CD4-positive, alpha-beta T cell (primary cell): ENCODE measurements around the gene KIF15. TPM values are rescaled to one million over a fixed set of nuclear protein-coding genes. Genes with fewer than 3 reads are reported as not detected.

ENCODE experiments used
- ATAC-seq: fragments of 200-7000 bp; cut with Tn5 transposase; one replicate; pipeline ENCODE4 v1.10.0; 2022; ENCODE audit warnings: mild to moderate bottlenecking; ENCODE audit not compliant: poor library complexity
- CTCF ChIA-PET: fragments of 350-600 bp; sonication (Branson Sonifier 250); formaldehyde crosslinking; loops from one replicate; lab custom pipeline; 2021; ENCODE audit warnings: antibody characterized with exemption, inconsistent platforms; lab: Charles Lee
- POLR2A ChIA-PET: fragments of 350-600 bp; sonication (Branson Sonifier 250); formaldehyde crosslinking; loops from one replicate; lab custom pipeline; 2021; ENCODE audit warnings: antibody characterized with exemption, inconsistent platforms; lab: Charles Lee
- DNase-seq, 14 experiments: peaks; one replicate each; pipeline ENCODE4 v3.0.0-alpha.2; 2013 to 2020; ENCODE audit warnings: mixed read lengths in 2 of 14
- H3K27ac ChIP-seq, 2 donors: one replicate each; pipeline versions ENCODE4 v1.5.1 to v1.7.0; 2013; ENCODE audit warnings: low read length in 2 of 2, low read depth in 1 of 2, mild to moderate bottlenecking in 1 of 2
- H3K27me3 ChIP-seq, 2 experiments: 1 replicate in 1 of 2; 2 replicates in 1 of 2; pipeline versions ENCODE4 v1.6.1 to v1.7.0; 2013; ENCODE audit warnings: low read length in 2 of 2, control low read depth in 1 of 2, mild to moderate bottlenecking in 1 of 2, moderate library complexity in 1 of 2; ENCODE audit not compliant: insufficient read depth in 2 of 2, control insufficient read depth in 1 of 2
- H3K36me3 ChIP-seq: one replicate; pipeline ENCODE4 v1.6.1; 2013; ENCODE audit warnings: low read length, control low read depth; ENCODE audit not compliant: insufficient read depth
- H3K4me1 ChIP-seq: one replicate; pipeline ENCODE4 v1.6.1; 2013; ENCODE audit warnings: low read length, control low read depth; ENCODE audit not compliant: insufficient read depth
- H3K4me3 ChIP-seq: one replicate; pipeline ENCODE4 v1.5.1; 2013; ENCODE audit warnings: mild to moderate bottlenecking, low read length, moderate library complexity
- H3K9me3 ChIP-seq, 2 experiments: 1 replicate in 1 of 2; 2 replicates in 1 of 2; pipeline versions ENCODE4 v1.6.1 to v1.7.0; 2013; ENCODE audit warnings: low read length in 2 of 2, mild to moderate bottlenecking in 2 of 2, control low read depth in 1 of 2, moderate library complexity in 1 of 2; ENCODE audit not compliant: control insufficient read depth in 1 of 2, insufficient read depth in 1 of 2
- H3K27ac Mint-ChIP-seq: one replicate; pipeline ENCODE4 v1.8.0; 2020; ENCODE audit warnings: mixed read lengths
- H3K27me3 Mint-ChIP-seq: one replicate; pipeline ENCODE4 v1.8.0; 2021; ENCODE audit warnings: mixed read lengths
- H3K36me3 Mint-ChIP-seq: one replicate; pipeline ENCODE4 v1.8.0; 2021; ENCODE audit warnings: low read depth, mixed read lengths
- H3K4me1 Mint-ChIP-seq: one replicate; pipeline ENCODE4 v1.8.0; 2021; ENCODE audit warnings: low read depth, mixed read lengths
- H3K4me3 Mint-ChIP-seq: one replicate; pipeline ENCODE4 v1.8.0; 2020; ENCODE audit warnings: mild to moderate bottlenecking, mixed read lengths
- H3K9me3 Mint-ChIP-seq: one replicate; pipeline ENCODE4 v1.8.0; 2020; ENCODE audit warnings: mixed read lengths
- intact Hi-C, 2 experiments: fragments of 100-400 bp; cut with DNase I in 1 of 2; cut with micrococcal nuclease in 1 of 2; formaldehyde crosslinking; loops; one replicate each; pipeline versions ENCODE4 v1.15.1 to v1.9.0; 2023 to 2025; cut with DNase I, micrococcal nuclease
- total RNA-seq, 174 experiments: library from RNA in 2 of 174; stranded (reverse) in 2 of 174; gene quantifications; one replicate each; pipeline ENCODE4 v1.2.3 and lab custom pipeline; 2021 to 2026
- TF ChIP-seq, protein P1 (sequence below): fragments of 200-600 bp; IDR thresholded peaks from one replicate; pipeline ENCODE4 v1.8.0; 2022; ENCODE audit warnings: antibody characterized with exemption, mild to moderate bottlenecking

KIF15 gene
- total RNA-seq, 2 experiments from 2014 or later = 0.08 to 0.11 TPM

DNA sequence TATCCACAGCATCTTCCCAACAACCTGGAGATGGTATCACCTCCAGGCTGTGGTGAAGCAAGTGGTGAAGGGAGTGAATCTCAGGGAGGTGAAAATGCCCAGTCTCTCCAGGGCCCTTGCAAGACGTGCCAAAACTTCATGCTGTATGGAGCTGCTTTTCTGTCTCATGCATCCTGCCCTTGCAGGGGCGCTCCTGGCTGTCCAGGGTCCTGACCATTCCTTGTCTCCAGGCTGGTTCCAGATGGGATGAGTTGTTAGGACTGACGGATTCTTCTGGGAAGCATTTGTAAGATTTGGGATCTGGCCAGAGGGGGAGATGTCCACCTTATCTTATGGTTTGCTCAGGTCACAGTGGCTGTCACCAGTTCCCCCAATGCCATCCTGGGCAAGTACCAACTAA, 128.7 kb downstream of the KIF15 start:
- peaks cover 17% of the 10 kb centered on the region for H3K27me3 Mint-ChIP-seq
- no peak overlapping the region for H3K27ac Mint-ChIP-seq
- H3K4me3 ChIP-seq = no peak overlapping the region
- H3K27ac ChIP-seq = no peak overlapping the region
- H3K4me1 Mint-ChIP-seq = no peaks in the 10 kb centered on the region
- intact Hi-C loops = no loop called here
- no peaks in the 10 kb centered on the region for H3K4me1 ChIP-seq
- H3K9me3 Mint-ChIP-seq = no peaks in the 10 kb centered on the region
- TF ChIP-seq, protein P1, sequence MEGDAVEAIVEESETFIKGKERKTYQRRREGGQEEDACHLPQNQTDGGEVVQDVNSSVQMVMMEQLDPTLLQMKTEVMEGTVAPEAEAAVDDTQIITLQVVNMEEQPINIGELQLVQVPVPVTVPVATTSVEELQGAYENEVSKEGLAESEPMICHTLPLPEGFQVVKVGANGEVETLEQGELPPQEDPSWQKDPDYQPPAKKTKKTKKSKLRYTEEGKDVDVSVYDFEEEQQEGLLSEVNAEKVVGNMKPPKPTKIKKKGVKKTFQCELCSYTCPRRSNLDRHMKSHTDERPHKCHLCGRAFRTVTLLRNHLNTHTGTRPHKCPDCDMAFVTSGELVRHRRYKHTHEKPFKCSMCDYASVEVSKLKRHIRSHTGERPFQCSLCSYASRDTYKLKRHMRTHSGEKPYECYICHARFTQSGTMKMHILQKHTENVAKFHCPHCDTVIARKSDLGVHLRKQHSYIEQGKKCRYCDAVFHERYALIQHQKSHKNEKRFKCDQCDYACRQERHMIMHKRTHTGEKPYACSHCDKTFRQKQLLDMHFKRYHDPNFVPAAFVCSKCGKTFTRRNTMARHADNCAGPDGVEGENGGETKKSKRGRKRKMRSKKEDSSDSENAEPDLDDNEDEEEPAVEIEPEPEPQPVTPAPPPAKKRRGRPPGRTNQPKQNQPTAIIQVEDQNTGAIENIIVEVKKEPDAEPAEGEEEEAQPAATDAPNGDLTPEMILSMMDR = no peak
- POLR2A ChIA-PET = no interaction called here
- no peaks in the 10 kb centered on the region for H3K36me3 ChIP-seq
- DNase-seq = no peak
- no peak overlapping the region for H3K4me3 Mint-ChIP-seq
- no peaks in the 10 kb centered on the region for H3K27me3 ChIP-seq
- no peak for ATAC-seq
- CTCF ChIA-PET = no interaction called here
- H3K9me3 ChIP-seq = no peaks in the 10 kb centered on the region
- no peaks in the 10 kb centered on the region for H3K36me3 Mint-ChIP-seq

DNA sequence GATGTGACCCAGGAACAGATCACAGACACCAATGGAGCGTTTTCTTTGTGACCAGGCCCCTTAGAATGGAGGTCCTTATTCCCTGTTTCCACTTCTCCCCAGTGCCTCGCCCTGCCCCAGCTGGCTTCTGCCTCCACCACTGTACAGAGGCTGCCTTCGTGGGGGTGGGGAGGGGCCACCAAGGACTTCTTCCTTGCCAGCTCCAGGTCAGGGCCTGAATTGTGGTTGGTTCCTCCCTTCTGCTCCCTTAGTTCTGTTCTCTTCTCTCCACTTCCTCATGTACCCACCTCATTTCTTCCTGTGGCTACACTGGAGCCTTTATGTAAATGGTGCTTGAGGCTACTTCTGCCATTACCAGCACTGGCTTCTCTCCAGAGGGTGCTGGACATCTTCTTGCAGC, 129.3 kb downstream of the KIF15 start:
- H3K4me3 ChIP-seq = no peak overlapping the region
- Mint-ChIP-seq H3K27ac (no peak overlapping the region), H3K4me1 (no peaks in the 10 kb centered on the region), H3K4me3 (no peak overlapping the region), H3K27me3 (peaks cover 12% of the 10 kb centered on the region), H3K9me3 (no peaks in the 10 kb centered on the region), H3K36me3 (no peaks in the 10 kb centered on the region)
- TF ChIP-seq, protein P1 = no peak
- no peaks in the 10 kb centered on the region for H3K4me1 ChIP-seq
- H3K27ac ChIP-seq = no peak overlapping the region
- CTCF ChIA-PET = no interaction called here
- ATAC-seq = no peak
- no peaks in the 10 kb centered on the region for H3K9me3 ChIP-seq
- H3K36me3 ChIP-seq = no peaks in the 10 kb centered on the region
- no peaks in the 10 kb centered on the region for H3K27me3 ChIP-seq
- intact Hi-C loops = no loop called here
- no peak for DNase-seq
- POLR2A ChIA-PET = no interaction called here

DNA sequence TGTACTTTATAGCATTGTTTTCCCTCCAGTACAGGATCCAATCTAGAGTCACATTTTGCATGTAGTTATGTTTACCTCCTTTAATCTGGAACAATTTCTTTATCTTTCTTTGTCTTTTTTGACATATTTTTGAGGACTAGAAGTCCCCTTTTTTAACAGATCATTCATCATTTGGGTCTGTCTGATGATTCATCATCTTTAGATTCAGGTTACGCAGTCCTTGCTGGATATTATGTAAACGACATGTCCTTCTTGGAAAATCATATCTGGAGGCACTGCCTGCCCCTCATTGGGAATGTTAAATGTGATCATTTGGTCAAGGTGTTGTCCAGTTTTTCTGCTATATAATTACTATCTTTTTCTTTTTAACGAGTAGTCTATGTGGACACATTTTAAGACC, 131.1 kb downstream of the KIF15 start:
- Mint-ChIP-seq H3K27me3 (no peaks in the 10 kb centered on the region), H3K9me3 (no peaks in the 10 kb centered on the region), H3K27ac (no peak overlapping the region), H3K36me3 (no peaks in the 10 kb centered on the region), H3K4me1 (no peaks in the 10 kb centered on the region), H3K4me3 (no peak overlapping the region)
- no peak for ATAC-seq
- H3K9me3 ChIP-seq = no peaks in the 10 kb centered on the region
- H3K4me1 ChIP-seq = no peaks in the 10 kb centered on the region
- H3K27me3 ChIP-seq = no peaks in the 10 kb centered on the region
- intact Hi-C loops = no loop called here
- H3K36me3 ChIP-seq = no peaks in the 10 kb centered on the region
- no peak overlapping the region for H3K27ac ChIP-seq
- ChIA-PET CTCF (no interaction called here), POLR2A (no interaction called here)
- TF ChIP-seq, protein P1 = no peak
- no peak for DNase-seq
- H3K4me3 ChIP-seq = no peak overlapping the region
